Smooth muscle cell (in vitro differentiated cells): ENCODE data around the gene KCNMA1. TPM values are rescaled to one million over a fixed set of nuclear protein-coding genes. Genes with fewer than 3 reads are reported as not detected.
A peak's percentile ranks its signal among the peaks of the same experiment; 100 is the strongest.

Experiments
- DNase-seq: peaks from one replicate; lab custom pipeline; 2025; ENCODE audit not compliant: unreplicated experiment; lab: John Stamatoyannopoulos, UW
- H2AFZ ChIP-seq: fragments of 200-600 bp; sonication (generic); 2 replicates; pipeline ENCODE4 v1.6.0; 2016; ENCODE audit warnings: antibody characterized with exemption, low read depth, mild to moderate bottlenecking
- H3F3A ChIP-seq: fragments of 200-600 bp; sonication (generic); 2 replicates; pipeline ENCODE4 v1.6.0; 2017; ENCODE audit warnings: antibody characterized with exemption, low read depth
- H3K27ac ChIP-seq: fragments of 200-600 bp; sonication (generic); 2 replicates; pipeline ENCODE4 v1.5.1; 2016; ENCODE audit warnings: low read depth, mild to moderate bottlenecking
- H3K27me3 ChIP-seq: fragments of 200-600 bp; sonication (generic); 2 replicates; pipeline ENCODE4 v1.6.1; 2016; ENCODE audit warnings: low read depth, mild to moderate bottlenecking
- H3K36me3 ChIP-seq: fragments of 200-600 bp; sonication (generic); 2 replicates; pipeline ENCODE4 v1.5.1; 2016; ENCODE audit warnings: low read depth
- H3K4me1 ChIP-seq: fragments of 200-600 bp; sonication (generic); 2 replicates; pipeline ENCODE4 v1.5.1; 2016; ENCODE audit warnings: low read depth
- H3K4me2 ChIP-seq: fragments of 200-600 bp; sonication (generic); 2 replicates; pipeline ENCODE4 v1.6.0; 2016; ENCODE audit warnings: mild to moderate bottlenecking
- H3K4me3 ChIP-seq: fragments of 200-600 bp; sonication (generic); 2 replicates; pipeline ENCODE4 v1.5.1; 2016; ENCODE audit warnings: mild to moderate bottlenecking
- H3K79me2 ChIP-seq: fragments of 200-600 bp; sonication (generic); 2 replicates; pipeline ENCODE4 v1.6.0; 2016; ENCODE audit warnings: low read depth, mild to moderate bottlenecking
- H3K9ac ChIP-seq: fragments of 200-600 bp; sonication (generic); 2 replicates; pipeline ENCODE4 v1.6.0; 2016; ENCODE audit warnings: low read depth
- H3K9me3 ChIP-seq: fragments of 200-600 bp; sonication (generic); replicated peaks from 2 replicates; pipeline ENCODE4 v1.5.1; 2016; ENCODE audit warnings: low read depth
- H4K20me1 ChIP-seq: fragments of 200-600 bp; sonication (generic); 2 replicates; pipeline ENCODE4 v1.6.0; 2016; ENCODE audit warnings: low read depth
- WGBS: methylation state at CpG from one replicate; pipeline ENCODE4 v1.1.7; 2016; ENCODE audit warnings: low lambda C conversion rate; 5-methylcytosine and 5-hydroxymethylcytosine counted together
- polyA plus RNA-seq: library from polyadenylated mRNA; unstranded; fragments of >200 nt; fragmentation: Nextera tagmentation; extraction: Ambion mirVana; gene quantifications from 2 replicates; pipeline ENCODE4 v1.2.1, GENCODE V29; 2016
- total RNA-seq: library from RNA; depleted of rRNA; stranded (reverse); fragments of >200 nt; gene quantifications from 2 replicates; pipeline ENCODE4 v1.2.3, GENCODE V29; 2014
- TF ChIP-seq, protein P1 (sequence below): fragments of 200-600 bp; sonication (generic); IDR thresholded peaks from 2 replicates; pipeline ENCODE4 v1.5.1; 2017; ENCODE audit warnings: borderline replicate concordance, mild to moderate bottlenecking, antibody characterized with exemption; ENCODE audit not compliant: insufficient read depth, poor library complexity, severe bottlenecking

The KCNMA1 gene
- total and polyA plus RNA-seq, 2 experiments from 2014 or later = 9.1 to 23.4 TPM

DNA sequence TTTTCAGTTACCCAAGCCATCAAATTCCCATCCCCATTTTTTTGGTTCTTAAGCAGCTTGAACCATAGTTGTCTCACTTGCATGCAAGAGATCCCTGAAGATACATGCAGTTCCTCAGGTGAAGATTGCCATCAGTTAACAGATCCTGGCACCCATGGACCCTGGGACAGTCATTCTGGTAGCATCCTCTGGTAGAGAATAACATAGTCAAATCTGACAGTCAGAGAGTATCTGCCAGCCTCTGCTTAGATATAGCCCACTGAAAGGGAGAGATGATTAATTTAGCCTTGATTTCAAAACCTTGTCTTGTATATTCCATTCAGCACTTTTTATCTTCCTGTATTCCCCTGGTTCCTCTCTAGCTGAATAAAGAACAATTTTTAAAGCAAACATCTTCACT is 280.4 kb downstream of the KCNMA1 start:
- Histone ChIP-seq H3K79me2 (no peaks in the 10 kb centered on the region), H3K27ac (peak overlapping the region; percentile 82), H3K36me3 (no peaks in the 10 kb centered on the region), H4K20me1 (no peaks in the 10 kb centered on the region), H3K4me3 (no peak overlapping the region), H2AFZ (no peak overlapping the region), H3K9ac (peak overlapping the region; percentile 18), H3K4me1 (peaks cover 5% of the 10 kb centered on the region), H3K27me3 (no peaks in the 10 kb centered on the region), H3K4me2 (peak overlapping the region; percentile 54), H3K9me3 (no peaks in the 10 kb centered on the region), H3F3A (peaks cover 9% of the 10 kb centered on the region)
- TF ChIP-seq, protein P1, sequence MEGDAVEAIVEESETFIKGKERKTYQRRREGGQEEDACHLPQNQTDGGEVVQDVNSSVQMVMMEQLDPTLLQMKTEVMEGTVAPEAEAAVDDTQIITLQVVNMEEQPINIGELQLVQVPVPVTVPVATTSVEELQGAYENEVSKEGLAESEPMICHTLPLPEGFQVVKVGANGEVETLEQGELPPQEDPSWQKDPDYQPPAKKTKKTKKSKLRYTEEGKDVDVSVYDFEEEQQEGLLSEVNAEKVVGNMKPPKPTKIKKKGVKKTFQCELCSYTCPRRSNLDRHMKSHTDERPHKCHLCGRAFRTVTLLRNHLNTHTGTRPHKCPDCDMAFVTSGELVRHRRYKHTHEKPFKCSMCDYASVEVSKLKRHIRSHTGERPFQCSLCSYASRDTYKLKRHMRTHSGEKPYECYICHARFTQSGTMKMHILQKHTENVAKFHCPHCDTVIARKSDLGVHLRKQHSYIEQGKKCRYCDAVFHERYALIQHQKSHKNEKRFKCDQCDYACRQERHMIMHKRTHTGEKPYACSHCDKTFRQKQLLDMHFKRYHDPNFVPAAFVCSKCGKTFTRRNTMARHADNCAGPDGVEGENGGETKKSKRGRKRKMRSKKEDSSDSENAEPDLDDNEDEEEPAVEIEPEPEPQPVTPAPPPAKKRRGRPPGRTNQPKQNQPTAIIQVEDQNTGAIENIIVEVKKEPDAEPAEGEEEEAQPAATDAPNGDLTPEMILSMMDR = no peak
- DNase-seq = no peak

DNA sequence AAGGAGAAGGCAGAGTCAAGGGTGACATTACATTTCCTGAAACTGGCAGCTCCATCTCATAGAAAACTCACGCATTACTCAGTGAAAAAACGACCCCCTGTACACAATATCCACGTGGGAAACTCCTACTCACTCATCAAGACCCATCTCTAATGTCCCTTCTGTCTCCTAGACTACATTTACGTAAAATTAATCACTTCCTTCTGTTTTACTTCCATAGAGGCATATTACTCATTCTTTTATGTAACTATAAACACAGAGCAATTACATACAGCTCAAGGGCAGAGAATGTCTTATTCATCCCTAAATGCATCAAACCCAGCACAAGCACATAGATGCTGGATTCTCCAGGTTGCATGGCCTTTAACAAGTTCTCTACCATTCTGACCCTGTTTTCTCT is 281.8 kb downstream of the KCNMA1 start:
- H3K4me1 ChIP-seq = peaks cover 16% of the 10 kb centered on the region
- peak overlapping the region; percentile 17 for H3K4me2 ChIP-seq

DNA sequence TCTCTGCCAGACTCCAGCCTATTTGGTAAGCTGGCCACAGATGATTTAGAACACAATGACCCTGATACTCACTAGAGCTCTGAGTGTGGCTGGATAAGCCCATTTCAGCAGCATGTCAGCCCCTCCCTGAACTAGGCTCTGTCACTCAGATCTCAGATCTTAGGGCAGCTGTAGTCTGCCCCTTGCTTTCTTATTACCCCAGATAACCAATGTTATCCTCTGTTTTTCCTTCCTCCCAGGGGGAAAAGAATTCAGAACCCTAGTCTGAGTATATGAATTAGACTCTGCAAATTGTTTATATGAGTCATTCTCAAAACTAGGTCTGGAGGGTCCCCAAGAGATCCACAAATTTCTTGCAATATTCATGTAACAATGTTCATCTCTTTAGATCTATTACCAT is 286.2 kb downstream of the KCNMA1 start:
- Histone ChIP-seq H3K9me3 (no peaks in the 10 kb centered on the region), H3K9ac (peak overlapping the region; percentile 69), H4K20me1 (no peaks in the 10 kb centered on the region), H3K27ac (peak overlapping the region; percentile 93), H3K4me1 (peaks cover 11% of the 10 kb centered on the region), H3K79me2 (no peaks in the 10 kb centered on the region), H3K4me3 (no peak overlapping the region), H2AFZ (no peak overlapping the region), H3K4me2 (peak overlapping the region; percentile 79), H3F3A (peaks cover 17% of the 10 kb centered on the region), H3K36me3 (no peaks in the 10 kb centered on the region), H3K27me3 (no peaks in the 10 kb centered on the region)
- no peak for DNase-seq
- TF ChIP-seq, protein P1 = no peak

More for the DNA sequence above, 281.8 kb downstream of the KCNMA1 start:
- TF ChIP-seq, protein P1 = no peak
- H3K9ac ChIP-seq = peak overlapping the region; percentile 55
- H3F3A ChIP-seq = peaks cover 17% of the 10 kb centered on the region
- H4K20me1 ChIP-seq = no peaks in the 10 kb centered on the region
- H3K4me3 ChIP-seq = no peak overlapping the region
- H3K27me3 ChIP-seq = no peaks in the 10 kb centered on the region
- H3K79me2 ChIP-seq = no peaks in the 10 kb centered on the region
- DNase-seq = no peak
- 9% methylated on average over 4 of the region's 4 CpGs for WGBS
- no peaks in the 10 kb centered on the region for H3K36me3 ChIP-seq
- no peaks in the 10 kb centered on the region for H3K9me3 ChIP-seq
- H3K27ac ChIP-seq = peak overlapping the region; percentile 82
- H2AFZ ChIP-seq = no peak overlapping the region

DNA sequence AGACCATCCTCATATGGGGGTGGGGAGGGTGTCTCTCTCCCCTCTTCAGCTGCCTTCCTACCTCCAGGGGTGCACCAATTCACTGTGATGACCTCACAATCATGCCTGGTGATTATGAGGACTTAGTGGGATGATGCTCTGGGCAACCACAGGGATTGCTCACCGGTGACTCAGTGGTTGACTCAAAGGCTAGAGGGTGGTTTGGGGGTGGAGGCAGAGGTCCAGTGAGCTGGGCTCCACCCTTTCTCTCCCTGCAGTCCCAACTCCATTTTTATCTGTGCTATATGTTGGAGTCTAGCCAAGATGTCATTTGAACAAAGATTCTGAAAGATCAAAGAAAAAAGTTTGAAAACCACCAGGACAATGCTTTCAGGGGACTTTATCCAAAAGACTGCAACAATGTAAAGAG is 286.9 kb downstream of the KCNMA1 start:
- DNase-seq = peak; percentile 37
- no peak overlapping the region for H2AFZ ChIP-seq
- TF ChIP-seq, protein P1 = no peak
- peaks cover 17% of the 10 kb centered on the region for H3F3A ChIP-seq
- H3K4me3 ChIP-seq = no peak overlapping the region
- no peaks in the 10 kb centered on the region for H3K36me3 ChIP-seq
- H4K20me1 ChIP-seq = no peaks in the 10 kb centered on the region
- peaks cover 11% of the 10 kb centered on the region for H3K4me1 ChIP-seq
- H3K9me3 ChIP-seq = no peaks in the 10 kb centered on the region
- H3K9ac ChIP-seq = peak overlapping the region; percentile 69
- 0% methylated on average over 1 of the region's 1 CpG for WGBS
- H3K27me3 ChIP-seq = no peaks in the 10 kb centered on the region
- H3K4me2 ChIP-seq = peak overlapping the region; percentile 79
- H3K79me2 ChIP-seq = no peaks in the 10 kb centered on the region
- peak overlapping the region; percentile 93 for H3K27ac ChIP-seq
